Measurements from ENCODE around the gene CYB5RL.

DNA sequence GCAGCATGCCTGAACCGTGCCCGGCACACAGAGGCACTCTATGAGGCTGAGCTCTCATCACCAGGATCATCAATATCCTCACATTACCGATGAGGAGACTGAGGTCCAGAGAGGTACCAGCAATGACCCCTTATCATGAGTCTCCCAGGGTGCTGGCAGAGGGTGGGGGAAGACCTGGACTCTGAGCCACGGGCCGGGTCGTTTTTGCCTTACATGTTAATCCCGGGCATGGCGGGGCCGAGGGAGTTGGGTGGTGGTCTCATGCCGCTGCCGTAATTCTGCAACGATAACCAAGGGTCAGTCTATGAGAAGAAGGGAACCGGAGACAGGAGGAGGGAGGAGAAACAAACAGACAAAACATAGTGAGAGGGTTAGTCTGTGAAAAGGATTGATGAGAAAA lies 43.2 kb upstream of the CYB5RL start:
- TF ChIP-seq, protein P1, sequence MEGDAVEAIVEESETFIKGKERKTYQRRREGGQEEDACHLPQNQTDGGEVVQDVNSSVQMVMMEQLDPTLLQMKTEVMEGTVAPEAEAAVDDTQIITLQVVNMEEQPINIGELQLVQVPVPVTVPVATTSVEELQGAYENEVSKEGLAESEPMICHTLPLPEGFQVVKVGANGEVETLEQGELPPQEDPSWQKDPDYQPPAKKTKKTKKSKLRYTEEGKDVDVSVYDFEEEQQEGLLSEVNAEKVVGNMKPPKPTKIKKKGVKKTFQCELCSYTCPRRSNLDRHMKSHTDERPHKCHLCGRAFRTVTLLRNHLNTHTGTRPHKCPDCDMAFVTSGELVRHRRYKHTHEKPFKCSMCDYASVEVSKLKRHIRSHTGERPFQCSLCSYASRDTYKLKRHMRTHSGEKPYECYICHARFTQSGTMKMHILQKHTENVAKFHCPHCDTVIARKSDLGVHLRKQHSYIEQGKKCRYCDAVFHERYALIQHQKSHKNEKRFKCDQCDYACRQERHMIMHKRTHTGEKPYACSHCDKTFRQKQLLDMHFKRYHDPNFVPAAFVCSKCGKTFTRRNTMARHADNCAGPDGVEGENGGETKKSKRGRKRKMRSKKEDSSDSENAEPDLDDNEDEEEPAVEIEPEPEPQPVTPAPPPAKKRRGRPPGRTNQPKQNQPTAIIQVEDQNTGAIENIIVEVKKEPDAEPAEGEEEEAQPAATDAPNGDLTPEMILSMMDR (IDR thresholded peaks at IDR 0.05), result no peak
- TF ChIP-seq POLR2A (IDR thresholded peaks at IDR 0.05), result no peak

All from esophagus squamous epithelium (tissue), 4 donors.